Hepatocyte (in vitro differentiated cells): ENCODE data around the gene MACROD2. TPM values are rescaled to one million over a fixed set of nuclear protein-coding genes. Genes with fewer than 3 reads are reported as not detected.

Source experiments
- DNase-seq: peaks from one replicate; pipeline ENCODE4 v3.0.0-alpha.2; 2016; ENCODE audit warnings: low spot score
- H2AFZ ChIP-seq: fragments of 200-600 bp; sonication (generic); 2 replicates; pipeline ENCODE4 v1.6.0; 2016; ENCODE audit warnings: antibody characterized with exemption, mild to moderate bottlenecking
- H3K27ac ChIP-seq: fragments of 200-600 bp; sonication (generic); 2 replicates; pipeline ENCODE4 v1.5.1; 2016; ENCODE audit warnings: mild to moderate bottlenecking
- H3K27me3 ChIP-seq: fragments of 200-600 bp; sonication (generic); 2 replicates; pipeline ENCODE4 v1.6.1; 2016
- H3K36me3 ChIP-seq: fragments of 200-600 bp; sonication (generic); replicated peaks from 2 replicates; pipeline ENCODE4 v1.5.1; 2016; ENCODE audit warnings: low read depth; ENCODE audit not compliant: insufficient read depth
- H3K4me1 ChIP-seq: fragments of 200-600 bp; sonication (generic); 2 replicates; pipeline ENCODE4 v1.5.1; 2016; ENCODE audit warnings: mild to moderate bottlenecking, moderate library complexity; ENCODE audit not compliant: insufficient read depth
- H3K4me2 ChIP-seq: fragments of 200-600 bp; sonication (generic); 2 replicates; pipeline ENCODE4 v1.6.0; 2016
- H3K4me3 ChIP-seq: fragments of 200-600 bp; sonication (generic); 2 replicates; pipeline ENCODE4 v1.5.1; 2016; ENCODE audit warnings: mild to moderate bottlenecking
- H3K79me2 ChIP-seq: fragments of 200-600 bp; sonication (generic); 2 replicates; pipeline ENCODE4 v1.6.0; 2017; ENCODE audit warnings: mild to moderate bottlenecking
- H3K9me2 ChIP-seq: fragments of 200-600 bp; sonication (generic); replicated peaks from 2 replicates; pipeline ENCODE4 v1.6.0; 2017; ENCODE audit warnings: mild to moderate bottlenecking; ENCODE audit not compliant: insufficient read depth
- H3K9me3 ChIP-seq: fragments of 200-600 bp; sonication (generic); 2 replicates; pipeline ENCODE4 v1.5.1; 2016; ENCODE audit warnings: low read depth, mild to moderate bottlenecking
- H4K20me1 ChIP-seq: fragments of 200-600 bp; sonication (generic); 2 replicates; pipeline ENCODE4 v1.6.0; 2016; ENCODE audit warnings: mild to moderate bottlenecking; ENCODE audit not compliant: insufficient read depth, poor library complexity, severe bottlenecking
- EZH2 ChIP-seq: fragments of 200-600 bp; sonication (generic); IDR thresholded peaks from 2 replicates; pipeline ENCODE4 v1.6.1; 2016; ENCODE audit warnings: antibody characterized with exemption, mild to moderate bottlenecking, borderline replicate concordance
- EZH2phosphoT487 ChIP-seq: fragments of 200-600 bp; sonication (generic); IDR thresholded peaks from one replicate; pipeline ENCODE4 v1.6.1; 2018; ENCODE audit warnings: antibody characterized with exemption, mild to moderate bottlenecking, low read depth, moderate library complexity; ENCODE audit not compliant: unreplicated experiment, severe bottlenecking
- WGBS: methylation state at CpG from one replicate; pipeline ENCODE4 v1.1.6; 2016; ENCODE audit warnings: low lambda C conversion rate; ENCODE audit errors: missing lambda C conversion rate; 5-methylcytosine and 5-hydroxymethylcytosine counted together
- polyA plus RNA-seq: library from polyadenylated mRNA; unstranded; fragments of >200 nt; fragmentation: Nextera tagmentation; extraction: Ambion mirVana; gene quantifications from 2 replicates; pipeline ENCODE4 v1.2.1, GENCODE V29; 2016
- total RNA-seq: library from RNA; depleted of rRNA; stranded (reverse); fragments of >200 nt; gene quantifications from 2 replicates; pipeline ENCODE4 v1.2.3, GENCODE V29; 2014
- TF ChIP-seq, protein P1 (sequence below): fragments of 200-600 bp; sonication (generic); IDR thresholded peaks from 2 replicates; pipeline ENCODE4 v1.5.1; 2016; ENCODE audit warnings: antibody characterized with exemption, mild to moderate bottlenecking; ENCODE audit not compliant: poor library complexity

Gene MACROD2
- total and polyA plus RNA-seq, 2 experiments from 2014 or later = 2.4 to 3.1 TPM

DNA sequence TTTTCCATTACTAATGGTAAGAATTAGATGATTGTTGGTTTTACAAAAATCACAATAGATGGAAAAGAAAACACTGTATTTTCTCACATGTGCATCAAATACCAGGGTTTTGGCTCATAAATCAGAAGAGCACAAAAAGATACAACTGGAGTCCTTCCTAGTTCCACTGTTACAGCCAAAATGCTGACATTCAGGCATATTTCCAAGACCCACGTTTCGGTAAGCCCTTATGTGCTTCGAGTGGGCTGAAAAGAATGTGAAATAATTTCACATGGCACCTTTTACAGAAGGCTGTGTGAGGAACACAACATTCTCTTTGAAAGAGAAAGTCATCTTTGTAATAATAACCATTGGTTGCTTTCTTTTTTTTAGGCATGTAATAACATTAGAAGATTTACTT, 668.8 kb downstream of the MACROD2 start:
- TF ChIP-seq, protein P1, sequence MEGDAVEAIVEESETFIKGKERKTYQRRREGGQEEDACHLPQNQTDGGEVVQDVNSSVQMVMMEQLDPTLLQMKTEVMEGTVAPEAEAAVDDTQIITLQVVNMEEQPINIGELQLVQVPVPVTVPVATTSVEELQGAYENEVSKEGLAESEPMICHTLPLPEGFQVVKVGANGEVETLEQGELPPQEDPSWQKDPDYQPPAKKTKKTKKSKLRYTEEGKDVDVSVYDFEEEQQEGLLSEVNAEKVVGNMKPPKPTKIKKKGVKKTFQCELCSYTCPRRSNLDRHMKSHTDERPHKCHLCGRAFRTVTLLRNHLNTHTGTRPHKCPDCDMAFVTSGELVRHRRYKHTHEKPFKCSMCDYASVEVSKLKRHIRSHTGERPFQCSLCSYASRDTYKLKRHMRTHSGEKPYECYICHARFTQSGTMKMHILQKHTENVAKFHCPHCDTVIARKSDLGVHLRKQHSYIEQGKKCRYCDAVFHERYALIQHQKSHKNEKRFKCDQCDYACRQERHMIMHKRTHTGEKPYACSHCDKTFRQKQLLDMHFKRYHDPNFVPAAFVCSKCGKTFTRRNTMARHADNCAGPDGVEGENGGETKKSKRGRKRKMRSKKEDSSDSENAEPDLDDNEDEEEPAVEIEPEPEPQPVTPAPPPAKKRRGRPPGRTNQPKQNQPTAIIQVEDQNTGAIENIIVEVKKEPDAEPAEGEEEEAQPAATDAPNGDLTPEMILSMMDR = no peak
- TF ChIP-seq EZH2 (no peak), EZH2phosphoT487 (no peak)
- H2AFZ ChIP-seq = no peak overlapping the region

DNA sequence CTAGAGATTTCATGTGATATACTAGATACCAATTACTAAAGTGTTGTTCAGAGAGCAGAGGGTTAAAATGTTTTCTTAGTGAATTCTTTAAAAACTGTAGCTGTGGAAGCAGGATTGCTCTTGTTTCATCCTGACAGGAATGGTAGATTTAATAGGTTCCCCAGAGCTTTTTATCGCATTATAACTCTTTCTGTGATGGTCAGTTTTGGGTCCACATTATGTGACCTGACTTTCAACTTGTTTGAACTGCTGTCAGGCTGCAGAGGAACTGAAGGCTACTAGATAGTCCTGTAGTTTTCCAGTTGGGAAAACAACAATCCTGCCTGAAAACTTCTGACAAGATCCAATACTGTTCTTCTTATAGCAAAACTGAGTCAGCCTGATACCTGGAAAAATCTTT, 671.4 kb downstream of the MACROD2 start:
- Histone ChIP-seq H3K9me2 (no peaks in the 10 kb centered on the region), H3K4me2 (peak overlapping the region; percentile 8), H3K4me1 (no peaks in the 10 kb centered on the region), H3K4me3 (no peak overlapping the region), H3K27me3 (no peaks in the 10 kb centered on the region), H2AFZ (no peak overlapping the region), H3K79me2 (no peaks in the 10 kb centered on the region), H3K36me3 (no peaks in the 10 kb centered on the region), H4K20me1 (no peaks in the 10 kb centered on the region), H3K27ac (no peak overlapping the region), H3K9me3 (no peaks in the 10 kb centered on the region)
- TF ChIP-seq EZH2 (no peak), EZH2phosphoT487 (no peak)
- TF ChIP-seq, protein P1 = no peak
- no peak for DNase-seq
- WGBS = 73% methylated on average over 1 of the region's 1 CpG

More for the DNA sequence above, 668.8 kb downstream of the MACROD2 start:
- Histone ChIP-seq H3K4me1 (no peaks in the 10 kb centered on the region), H4K20me1 (no peaks in the 10 kb centered on the region), H3K36me3 (no peaks in the 10 kb centered on the region), H3K4me2 (no peak overlapping the region), H3K9me2 (no peaks in the 10 kb centered on the region), H3K79me2 (no peaks in the 10 kb centered on the region), H3K27ac (no peak overlapping the region), H3K27me3 (no peaks in the 10 kb centered on the region), H3K9me3 (no peaks in the 10 kb centered on the region), H3K4me3 (no peak overlapping the region)
- WGBS = 70% methylated on average over 3 of the region's 3 CpGs
- DNase-seq = no peak

DNA sequence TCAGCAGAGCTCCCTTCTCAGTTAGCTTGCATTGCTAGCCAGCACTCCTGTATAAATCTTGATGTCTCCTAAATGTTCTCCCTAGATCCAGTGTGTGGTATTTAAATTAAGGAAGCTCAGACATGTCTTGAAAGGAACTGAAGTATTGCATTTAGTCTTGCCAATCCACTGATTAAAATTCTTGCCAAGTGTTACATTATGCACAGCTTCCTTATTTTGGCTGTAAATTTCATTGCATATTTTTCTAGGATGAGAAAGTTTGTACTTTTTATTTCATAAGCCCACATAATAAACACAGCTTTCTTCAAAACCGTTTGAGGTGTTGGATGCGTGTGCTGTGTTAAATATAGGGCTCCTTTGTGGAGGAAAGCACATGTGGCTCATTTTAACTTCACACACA, 671.9 kb downstream of the MACROD2 start:
- Histone ChIP-seq H3K36me3 (no peaks in the 10 kb centered on the region), H3K4me1 (no peaks in the 10 kb centered on the region), H4K20me1 (no peaks in the 10 kb centered on the region), H3K27me3 (no peaks in the 10 kb centered on the region), H3K4me2 (peak overlapping the region; percentile 8), H3K27ac (no peak overlapping the region), H3K9me3 (no peaks in the 10 kb centered on the region), H3K9me2 (no peaks in the 10 kb centered on the region), H2AFZ (no peak overlapping the region), H3K4me3 (no peak overlapping the region), H3K79me2 (no peaks in the 10 kb centered on the region)
- DNase-seq = no peak
- no peak for TF ChIP-seq EZH2phosphoT487
- TF ChIP-seq, protein P1 = no peak
- no peak for TF ChIP-seq EZH2
- WGBS = 58% methylated on average over 2 of the region's 2 CpGs

- Histone ChIP-seq H3K4me2 (no peak overlapping the region), H3K27me3 (no peaks in the 10 kb centered on the region), H3K36me3 (no peaks in the 10 kb centered on the region), H3K9me3 (no peaks in the 10 kb centered on the region), H2AFZ (no peak overlapping the region), H3K79me2 (no peaks in the 10 kb centered on the region), H3K27ac (no peak overlapping the region), H3K4me3 (no peak overlapping the region), H3K4me1 (no peaks in the 10 kb centered on the region), H4K20me1 (no peaks in the 10 kb centered on the region), H3K9me2 (no peaks in the 10 kb centered on the region)
- no peak for DNase-seq
- TF ChIP-seq, protein P1 = no peak
- no peak for TF ChIP-seq EZH2
- TF ChIP-seq EZH2phosphoT487 = no peak
- 64% methylated on average over 2 of the region's 2 CpGs for WGBS
Measured at GRCh38 chr20:14672066-14672465, 676.8 kb downstream of the MACROD2 start.
